Measurements from ENCODE around the gene ZNF264.

DNA sequence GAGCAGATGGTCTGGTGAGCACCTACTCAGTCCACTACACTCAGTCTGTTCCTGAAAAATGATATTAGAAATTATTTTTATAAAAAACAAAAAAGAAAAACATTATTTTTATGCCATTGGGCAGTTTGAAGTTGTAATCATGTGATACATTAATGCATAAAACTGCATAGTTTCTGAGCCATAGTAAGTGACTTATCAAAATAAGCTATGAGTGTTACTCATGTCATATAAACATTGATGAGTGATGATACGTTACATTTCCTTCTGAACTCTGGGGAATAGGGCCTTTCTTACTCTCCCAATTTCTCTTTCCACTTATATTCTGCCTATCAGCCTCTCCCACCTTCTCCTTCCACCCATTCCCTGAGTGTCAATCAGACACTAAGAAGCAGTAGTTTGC is 58.0 kb downstream of the ZNF264 start:
- TF ChIP-seq, protein P1, sequence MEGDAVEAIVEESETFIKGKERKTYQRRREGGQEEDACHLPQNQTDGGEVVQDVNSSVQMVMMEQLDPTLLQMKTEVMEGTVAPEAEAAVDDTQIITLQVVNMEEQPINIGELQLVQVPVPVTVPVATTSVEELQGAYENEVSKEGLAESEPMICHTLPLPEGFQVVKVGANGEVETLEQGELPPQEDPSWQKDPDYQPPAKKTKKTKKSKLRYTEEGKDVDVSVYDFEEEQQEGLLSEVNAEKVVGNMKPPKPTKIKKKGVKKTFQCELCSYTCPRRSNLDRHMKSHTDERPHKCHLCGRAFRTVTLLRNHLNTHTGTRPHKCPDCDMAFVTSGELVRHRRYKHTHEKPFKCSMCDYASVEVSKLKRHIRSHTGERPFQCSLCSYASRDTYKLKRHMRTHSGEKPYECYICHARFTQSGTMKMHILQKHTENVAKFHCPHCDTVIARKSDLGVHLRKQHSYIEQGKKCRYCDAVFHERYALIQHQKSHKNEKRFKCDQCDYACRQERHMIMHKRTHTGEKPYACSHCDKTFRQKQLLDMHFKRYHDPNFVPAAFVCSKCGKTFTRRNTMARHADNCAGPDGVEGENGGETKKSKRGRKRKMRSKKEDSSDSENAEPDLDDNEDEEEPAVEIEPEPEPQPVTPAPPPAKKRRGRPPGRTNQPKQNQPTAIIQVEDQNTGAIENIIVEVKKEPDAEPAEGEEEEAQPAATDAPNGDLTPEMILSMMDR (IDR thresholded peaks at IDR 0.05), result no peak
- no peak for TF ChIP-seq POLR2A (IDR thresholded peaks at IDR 0.05)

All from Peyer's patch (tissue), 4 donors.